Upper lobe of right lung (tissue), 1 donor: Measurements from ENCODE around the gene TNFAIP2. TPM values are rescaled to one million over a fixed set of nuclear protein-coding genes. Genes with fewer than 3 reads are reported as not detected.

ENCODE experiments used
- ATAC-seq: fragments of 200-7000 bp; cut with Tn5 transposase; one replicate; pipeline ENCODE4 v1.9.1; 2020; ENCODE audit warnings: mild to moderate bottlenecking, moderate library complexity
- DNase-seq: peaks from one replicate; pipeline ENCODE4 v3.0.0-alpha.2; 2020
- H3K27ac ChIP-seq: fragments of 200-600 bp; one replicate; pipeline ENCODE4 v1.8.0; 2022
- H3K27me3 ChIP-seq: fragments of 200-600 bp; one replicate; pipeline ENCODE4 v1.8.0; 2022; ENCODE audit warnings: mild to moderate bottlenecking
- H3K36me3 ChIP-seq: fragments of 200-600 bp; one replicate; pipeline ENCODE4 v1.8.0; 2022
- H3K4me1 ChIP-seq: fragments of 200-600 bp; one replicate; pipeline ENCODE4 v1.8.0; 2022
- H3K4me3 ChIP-seq: fragments of 200-600 bp; one replicate; pipeline ENCODE4 v1.8.0; 2022; ENCODE audit warnings: mild to moderate bottlenecking
- H3K9me3 ChIP-seq: fragments of 200-600 bp; one replicate; pipeline ENCODE4 v1.8.0; 2022
- CTCF ChIP-seq: fragments of 200-600 bp; IDR thresholded peaks from one replicate; pipeline ENCODE4 v1.8.0; 2022; ENCODE audit warnings: antibody characterized with exemption
- intact Hi-C: fragments of 100-400 bp; cut with DNase I; formaldehyde crosslinking; loops from one replicate; pipeline ENCODE4 v1.11.0; 2022
- total RNA-seq: library from RNA; stranded (reverse); fragmentation: NEBNext Ultra II Directional; extraction: Animal tissue kit (Norgen Biotek cat#: 25700); gene quantifications from one replicate; pipeline ENCODE4 v1.2.1, GENCODE V29; 2021
- donor health status: DM: no; HTN: yes; CAD: no; lungs with severe emphysema.

The TNFAIP2 gene
- total RNA-seq, 1 donor from 2014 or later, result 158 TPM

GRCh38 chr14:103096387-103096786 lies 26.9 kb upstream of the TNFAIP2 start:
- intact Hi-C loops, result no loop called here

DNA sequence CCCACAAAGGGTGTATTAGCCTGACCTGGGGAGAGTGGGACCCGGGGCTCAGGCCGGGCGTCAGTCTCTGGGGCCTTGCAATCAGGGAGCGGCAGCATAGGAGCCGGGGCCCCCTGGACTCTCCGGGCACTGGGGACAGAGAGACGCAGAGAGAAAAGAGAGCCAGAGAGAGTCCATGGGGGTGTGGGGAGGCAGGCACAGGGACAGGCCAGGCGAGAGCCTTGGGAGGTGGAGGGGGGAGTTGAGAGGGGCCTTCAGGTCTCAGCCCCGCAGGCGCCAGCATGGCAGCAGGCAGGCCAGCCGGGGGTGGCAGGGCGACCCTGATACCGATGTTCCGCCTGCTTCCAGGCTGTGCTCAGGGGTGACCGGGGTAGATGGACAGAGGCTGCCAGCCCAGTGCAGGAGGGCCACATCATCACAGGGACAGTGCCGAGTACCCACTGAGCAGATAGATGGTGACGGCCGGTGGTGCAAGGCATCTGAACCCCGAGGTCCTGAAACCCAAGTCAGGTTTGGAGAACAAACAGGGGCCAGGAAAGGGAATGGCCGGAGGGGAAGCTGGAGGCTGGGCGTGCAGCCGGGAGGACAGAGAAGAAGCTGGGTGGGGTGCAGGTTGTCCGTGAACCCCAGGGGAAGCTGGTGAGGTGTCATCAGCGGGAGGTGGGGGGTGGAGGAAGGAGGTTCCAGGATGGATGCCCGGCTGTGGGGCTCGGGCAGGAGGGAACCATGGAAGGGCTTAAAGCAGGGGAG lies 25.8 kb upstream of the TNFAIP2 start:
- no peaks in the 10 kb centered on the region for H3K36me3 ChIP-seq
- ATAC-seq (no peak), DNase-seq (no peak)
- no peak for TF ChIP-seq CTCF
- H3K4me3 ChIP-seq, result no peak overlapping the region
- H3K9me3 ChIP-seq, result no peaks in the 10 kb centered on the region
- peaks cover 4% of the 10 kb centered on the region for H3K4me1 ChIP-seq
- H3K27ac ChIP-seq, result no peak overlapping the region
- H3K27me3 ChIP-seq, result peaks cover 12% of the 10 kb centered on the region
- intact Hi-C loops, result no loop called here

More at GRCh38 chr14:103096387-103096786, 26.9 kb upstream of the TNFAIP2 start:
- TF ChIP-seq CTCF, result no peak
- ATAC-seq (no peak), DNase-seq (no peak)
- H3K4me1 ChIP-seq, result peaks cover 4% of the 10 kb centered on the region
- peaks cover 2% of the 10 kb centered on the region for H3K27me3 ChIP-seq
- no peaks in the 10 kb centered on the region for H3K9me3 ChIP-seq
- no peak overlapping the region for H3K27ac ChIP-seq
- no peaks in the 10 kb centered on the region for H3K36me3 ChIP-seq
- no peak overlapping the region for H3K4me3 ChIP-seq

GRCh38 chr14:103097994-103098957 lies 25.0 kb upstream of the TNFAIP2 start:
- intact Hi-C loops, result no loop called here
- DNase-seq (no peak), ATAC-seq (no peak)
- Histone ChIP-seq H3K27me3 (peaks cover 21% of the 10 kb centered on the region), H3K4me1 (peaks cover 10% of the 10 kb centered on the region), H3K36me3 (no peaks in the 10 kb centered on the region), H3K4me3 (no peak overlapping the region), H3K9me3 (no peaks in the 10 kb centered on the region), H3K27ac (no peak overlapping the region)
- no peak for TF ChIP-seq CTCF

- no peak for ATAC-seq
- Histone ChIP-seq H3K27me3 (peaks cover 28% of the 10 kb centered on the region), H3K9me3 (no peaks in the 10 kb centered on the region), H3K4me3 (no peak overlapping the region), H3K4me1 (peaks cover 20% of the 10 kb centered on the region), H3K36me3 (no peaks in the 10 kb centered on the region), H3K27ac (no peak overlapping the region)
- no peak for TF ChIP-seq CTCF
- intact Hi-C loops, result no loop called here
- DNase-seq, result no peak
These were observed 24.1 kb upstream of the TNFAIP2 start for GRCh38 chr14:103099081-103099732.

GRCh38 chr14:103099733-103100280 lies 23.5 kb upstream of the TNFAIP2 start:
- Histone ChIP-seq H3K4me3 (no peak overlapping the region), H3K36me3 (no peaks in the 10 kb centered on the region), H3K27ac (no peak overlapping the region), H3K9me3 (no peaks in the 10 kb centered on the region), H3K4me1 (peaks cover 22% of the 10 kb centered on the region), H3K27me3 (peaks cover 34% of the 10 kb centered on the region)
- DNase-seq (no peak), ATAC-seq (no peak)
- intact Hi-C loops, result loop anchor here (10.0 kb wide), 2 partner anchors 85 to 195 kb away; no protein-coding TSS in a partner anchor
- no peak for TF ChIP-seq CTCF
